Glomerular endothelial cell (primary cell): ENCODE results near the gene CASK. TPM values are rescaled to one million over a fixed set of nuclear protein-coding genes. Genes with fewer than 3 reads are reported as not detected.

ENCODE experiments used
- DNase-seq: peaks from one replicate; pipeline ENCODE4 v3.0.0-alpha.2; 2011; ENCODE audit warnings: low read depth, low spot score; ENCODE audit errors: extremely low read depth
- total RNA-seq: library from RNA; depleted of rRNA; stranded (reverse); fragments of >200 nt; gene quantifications from 2 replicates; pipeline ENCODE4 v1.2.3, GENCODE V29; 2015

CASK gene
- total RNA-seq, 1 donor from 2014 or later: 31.0 TPM

- DNase-seq: no peak
Measured at GRCh38 chrX:41594634-41595033, 328.7 kb downstream of the CASK start.

GRCh38 chrX:41591906-41592305 is 331.4 kb downstream of the CASK start:
- no peak for DNase-seq

- no peak for DNase-seq
Measured at GRCh38 chrX:41590641-41591040, 332.7 kb downstream of the CASK start.

GRCh38 chrX:41589634-41590270 is 333.6 kb downstream of the CASK start:
- DNase-seq: no peak

GRCh38 chrX:41588271-41588670 is 335.1 kb downstream of the CASK start:
- DNase-seq: no peak

GRCh38 chrX:41580423-41581064 is 342.8 kb downstream of the CASK start:
- no peak for DNase-seq

DNA sequence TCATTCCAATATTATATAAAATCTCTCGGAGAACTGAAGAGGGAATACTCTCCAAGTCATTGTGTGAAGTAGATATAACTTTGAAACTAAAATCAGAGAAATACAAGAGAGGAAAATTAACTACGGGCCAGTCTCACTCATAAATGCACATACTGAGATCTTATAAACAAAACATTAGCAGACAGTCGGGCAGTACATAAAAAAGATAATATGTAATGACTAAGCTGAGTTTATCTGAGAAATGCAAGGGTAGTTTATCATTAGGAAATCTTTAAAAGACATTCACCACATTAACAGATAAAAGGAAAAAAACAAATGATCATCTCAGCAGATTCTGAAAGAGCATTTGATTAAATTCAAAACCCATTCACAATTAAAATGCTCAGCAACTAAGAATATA is 359.5 kb downstream of the CASK start:
- DNase-seq: no peak

DNA sequence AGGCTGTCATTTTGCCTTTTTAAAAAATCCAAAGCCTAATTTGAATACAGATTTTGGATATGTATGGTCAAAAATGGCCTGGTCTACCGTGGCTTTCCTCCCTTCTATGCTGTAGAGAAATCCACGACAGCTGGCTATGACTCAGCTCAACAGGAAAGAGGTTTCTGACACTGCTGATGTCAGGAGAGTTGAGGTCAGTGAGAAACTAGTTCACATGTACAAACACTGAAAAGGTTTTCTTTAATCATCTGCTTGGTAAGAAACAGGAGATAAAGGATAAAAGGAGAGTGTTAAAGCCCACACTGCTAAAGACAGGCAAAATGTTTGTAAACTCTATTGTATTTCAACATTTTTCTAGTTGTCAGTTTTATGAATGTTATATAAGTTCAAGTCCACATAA is 362.3 kb downstream of the CASK start:
- peak; percentile 54 for DNase-seq

DNA sequence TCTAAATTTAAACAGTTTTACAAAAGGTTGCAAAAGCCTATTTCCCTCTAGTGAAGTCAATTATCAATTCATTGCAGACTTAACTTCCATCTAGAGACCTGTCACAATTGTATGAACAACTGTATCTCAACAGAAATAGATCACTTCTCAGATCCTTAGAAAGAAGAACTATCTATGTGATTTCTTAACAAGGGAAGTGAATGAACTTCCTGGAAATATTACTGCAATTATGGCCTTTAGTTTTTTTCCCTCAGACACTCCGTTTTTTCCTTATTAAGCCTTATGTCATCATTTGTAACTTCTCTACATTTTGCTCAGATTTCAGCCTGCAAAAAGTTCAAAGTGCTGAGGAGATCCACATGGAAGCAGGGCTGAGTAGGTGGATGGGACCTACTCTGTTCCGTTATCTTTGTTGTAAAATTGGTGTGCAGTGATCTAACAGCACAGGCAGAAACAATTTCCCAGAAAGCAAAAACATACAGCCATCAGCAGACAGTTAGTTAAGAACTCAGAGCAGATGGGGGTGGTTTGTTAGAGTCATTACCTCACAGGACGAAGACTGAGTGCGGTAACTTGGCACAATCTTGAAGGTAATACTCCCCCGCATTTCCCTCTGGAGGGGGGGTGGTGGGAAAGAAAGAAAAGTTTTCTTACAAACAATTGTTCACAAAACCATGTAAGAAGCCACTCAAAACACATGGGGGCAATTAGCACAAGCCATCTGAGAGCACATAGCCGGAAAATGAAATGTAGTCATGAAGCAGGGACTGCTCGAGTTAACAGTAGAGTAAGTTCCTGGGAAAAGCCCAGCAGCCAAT is 363.9 kb downstream of the CASK start:
- DNase-seq: no peak

DNA sequence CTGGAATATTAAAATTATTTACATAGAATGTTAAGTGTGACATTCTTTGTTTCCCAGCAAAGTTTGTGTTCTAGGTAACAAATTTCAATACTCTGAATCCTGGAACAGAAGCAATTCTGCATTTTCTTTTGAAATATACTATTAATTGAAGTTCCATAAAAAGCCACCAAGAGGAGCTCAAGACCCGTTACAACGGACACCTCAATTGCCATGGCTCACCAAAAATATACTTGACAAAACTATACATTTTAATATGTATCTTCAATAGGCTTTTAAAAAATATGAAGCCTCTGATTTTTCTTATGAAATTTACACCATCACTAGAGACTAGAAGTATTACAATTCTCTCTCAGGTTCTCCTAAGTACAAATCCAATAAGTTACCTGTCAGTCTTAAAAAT is 364.8 kb downstream of the CASK start:
- no peak for DNase-seq

- no peak for DNase-seq
Measured at GRCh38 chrX:41556958-41557357, 366.4 kb downstream of the CASK start.

DNA sequence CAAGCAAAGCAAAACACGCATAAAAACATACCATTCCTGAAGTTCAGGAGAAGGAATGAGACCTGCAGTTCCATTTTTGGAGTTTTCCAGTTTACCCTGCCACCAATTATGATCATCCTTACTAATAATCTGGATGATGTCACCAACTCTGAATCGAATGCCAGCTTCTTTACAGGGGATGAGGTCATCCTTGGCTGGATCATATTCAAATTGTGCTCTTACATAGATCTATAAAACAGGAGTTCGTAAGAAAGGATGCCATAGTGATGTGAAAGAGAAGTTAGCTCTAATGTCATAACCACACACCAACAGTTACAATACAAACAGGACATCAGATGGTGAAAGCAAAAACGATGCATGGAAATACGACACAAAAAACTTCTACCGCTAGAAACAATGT is 369.7 kb downstream of the CASK start:
- no peak for DNase-seq

- DNase-seq: no peak
Measured at GRCh38 chrX:41548411-41548810, 374.9 kb downstream of the CASK start.

- no peak for DNase-seq
Measured at GRCh38 chrX:41543668-41544067, 379.7 kb downstream of the CASK start.

- no peak for DNase-seq
Measured at GRCh38 chrX:41543025-41543424, 380.3 kb downstream of the CASK start.

DNA sequence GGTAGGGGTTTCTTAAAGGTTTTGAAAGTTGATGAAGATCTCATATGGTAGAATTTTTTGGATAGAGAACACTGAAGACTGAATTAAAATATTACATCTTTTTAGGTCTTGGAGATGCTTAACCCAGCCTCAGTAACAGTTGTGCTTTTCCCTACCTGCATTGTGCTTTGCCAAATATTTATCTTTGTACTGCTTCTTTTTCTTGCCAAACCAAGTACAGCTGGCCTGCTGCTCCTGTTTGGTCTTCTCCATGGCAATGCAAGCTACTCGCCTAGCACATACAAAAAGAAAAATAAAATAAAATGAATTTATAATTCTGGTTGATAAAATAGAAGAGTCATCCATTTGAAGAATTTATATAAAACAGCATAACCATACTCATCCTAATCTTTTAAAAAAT is 380.8 kb downstream of the CASK start:
- no peak for DNase-seq

DNA sequence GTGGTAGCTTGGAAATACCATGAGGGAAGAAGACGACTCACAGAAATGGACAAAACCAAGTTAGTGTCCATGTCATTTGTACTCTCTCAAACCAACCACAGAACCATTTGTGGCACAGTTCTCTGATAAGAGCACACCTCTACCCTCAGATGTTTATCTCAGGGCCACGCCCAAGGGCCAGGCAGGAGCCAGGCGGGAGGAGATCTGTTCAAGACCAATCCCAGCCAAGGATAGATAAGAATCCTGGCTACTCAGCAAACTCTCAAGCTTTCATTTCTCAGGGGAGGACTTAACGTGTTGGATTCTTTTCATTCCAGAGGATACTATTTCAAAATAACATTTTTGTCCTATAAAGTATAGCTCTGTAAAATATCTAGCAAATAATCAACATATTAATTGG is 381.2 kb downstream of the CASK start:
- no peak for DNase-seq

- DNase-seq: no peak
Measured at GRCh38 chrX:41541386-41541785, 382.0 kb downstream of the CASK start.

- DNase-seq: no peak
Measured at GRCh38 chrX:41538707-41539106, 384.6 kb downstream of the CASK start.

- no peak for DNase-seq
Measured at GRCh38 chrX:41530085-41530484, 393.3 kb downstream of the CASK start.

DNA sequence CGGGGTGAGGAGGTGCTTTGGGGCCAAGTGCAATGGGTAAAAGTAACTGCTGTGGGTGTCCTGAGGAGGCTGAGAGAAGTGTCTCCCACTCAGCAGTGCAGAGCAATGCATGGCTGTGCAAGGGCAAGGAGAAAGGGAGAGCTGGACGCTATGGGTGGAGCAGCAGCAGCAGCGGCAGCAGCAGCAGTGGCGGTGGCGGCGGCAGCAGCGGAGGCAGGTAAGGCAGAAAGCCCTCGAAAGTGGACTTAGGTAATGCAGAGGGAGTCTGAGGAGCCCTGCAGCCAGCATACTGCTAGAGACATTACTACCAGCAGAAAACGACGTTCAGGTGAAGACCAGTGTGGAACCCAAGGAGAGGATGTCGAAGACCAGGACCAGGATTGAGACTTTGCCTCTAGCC is 394.1 kb downstream of the CASK start:
- no peak for DNase-seq

- DNase-seq: no peak
Measured at GRCh38 chrX:41528784-41529183, 394.6 kb downstream of the CASK start.
